ENCODE results near the gene SLC39A7.

DNA sequence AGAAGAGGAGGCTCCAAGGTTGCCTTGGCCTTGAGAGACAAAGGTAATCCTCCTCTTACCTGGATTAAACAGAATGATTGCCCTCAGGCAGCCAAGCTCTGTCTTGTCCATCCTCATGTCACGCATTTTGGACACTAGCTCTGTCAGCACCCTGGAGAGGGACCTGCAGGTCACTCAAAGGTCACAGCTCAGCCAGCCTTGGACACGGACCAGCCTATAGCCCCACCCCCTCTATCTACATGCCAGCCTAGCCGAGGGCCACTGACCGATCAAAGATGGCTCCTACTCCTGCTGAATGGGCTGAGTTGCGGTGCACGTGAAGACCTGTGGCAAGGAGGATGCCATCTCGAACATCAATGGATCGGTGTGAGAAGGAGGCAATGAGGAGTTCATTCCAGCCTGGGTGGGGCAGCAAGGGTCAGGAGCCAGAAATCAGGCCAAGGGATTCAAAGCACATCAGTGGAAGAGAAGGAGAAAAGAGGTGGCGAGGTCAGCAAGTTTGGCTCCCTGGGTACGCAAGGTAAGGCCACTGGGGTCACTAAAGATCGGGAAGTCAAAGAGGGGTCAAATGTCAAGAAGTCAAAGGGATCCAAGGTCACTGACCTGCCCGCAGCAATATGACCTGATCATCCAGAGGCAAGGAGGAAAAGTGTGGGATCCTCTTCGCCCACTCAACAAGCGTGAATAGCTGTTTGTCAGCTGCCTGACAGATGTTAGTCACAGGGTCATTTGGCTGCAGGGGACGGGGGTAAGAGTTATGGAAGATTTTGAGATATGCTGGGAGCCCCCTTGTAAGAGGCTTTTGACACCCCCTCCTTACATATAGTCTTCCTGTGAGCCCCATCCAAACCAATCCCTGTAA, 5.1 kb upstream of the SLC39A7 start:
- TF ChIP-seq, protein P1, sequence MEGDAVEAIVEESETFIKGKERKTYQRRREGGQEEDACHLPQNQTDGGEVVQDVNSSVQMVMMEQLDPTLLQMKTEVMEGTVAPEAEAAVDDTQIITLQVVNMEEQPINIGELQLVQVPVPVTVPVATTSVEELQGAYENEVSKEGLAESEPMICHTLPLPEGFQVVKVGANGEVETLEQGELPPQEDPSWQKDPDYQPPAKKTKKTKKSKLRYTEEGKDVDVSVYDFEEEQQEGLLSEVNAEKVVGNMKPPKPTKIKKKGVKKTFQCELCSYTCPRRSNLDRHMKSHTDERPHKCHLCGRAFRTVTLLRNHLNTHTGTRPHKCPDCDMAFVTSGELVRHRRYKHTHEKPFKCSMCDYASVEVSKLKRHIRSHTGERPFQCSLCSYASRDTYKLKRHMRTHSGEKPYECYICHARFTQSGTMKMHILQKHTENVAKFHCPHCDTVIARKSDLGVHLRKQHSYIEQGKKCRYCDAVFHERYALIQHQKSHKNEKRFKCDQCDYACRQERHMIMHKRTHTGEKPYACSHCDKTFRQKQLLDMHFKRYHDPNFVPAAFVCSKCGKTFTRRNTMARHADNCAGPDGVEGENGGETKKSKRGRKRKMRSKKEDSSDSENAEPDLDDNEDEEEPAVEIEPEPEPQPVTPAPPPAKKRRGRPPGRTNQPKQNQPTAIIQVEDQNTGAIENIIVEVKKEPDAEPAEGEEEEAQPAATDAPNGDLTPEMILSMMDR (IDR thresholded peaks at IDR 0.05) = no peak
- no peak for TF ChIP-seq POLR2A (IDR thresholded peaks at IDR 0.05)
- no peak for TF ChIP-seq POLR2AphosphoS5 (IDR thresholded peaks at IDR 0.05)
- no peak for TF ChIP-seq EP300 (IDR thresholded peaks at IDR 0.05)

Measured in gastroesophageal sphincter (tissue), 3 donors.